ENCODE data around the gene ELMO1. TPM values are rescaled to one million over a fixed set of nuclear protein-coding genes. Genes with fewer than 3 reads are reported as not detected.
A peak's percentile ranks its signal among the peaks of the same experiment; 100 is the strongest.

The ELMO1 gene
- total and polyA plus RNA-seq, 2 of the 13 experiments (the other 11 are each of a cell fraction or from before 2014, with no cell fraction given) = 0.11 to 0.17 TPM

- TF ChIP-seq, protein P1, sequence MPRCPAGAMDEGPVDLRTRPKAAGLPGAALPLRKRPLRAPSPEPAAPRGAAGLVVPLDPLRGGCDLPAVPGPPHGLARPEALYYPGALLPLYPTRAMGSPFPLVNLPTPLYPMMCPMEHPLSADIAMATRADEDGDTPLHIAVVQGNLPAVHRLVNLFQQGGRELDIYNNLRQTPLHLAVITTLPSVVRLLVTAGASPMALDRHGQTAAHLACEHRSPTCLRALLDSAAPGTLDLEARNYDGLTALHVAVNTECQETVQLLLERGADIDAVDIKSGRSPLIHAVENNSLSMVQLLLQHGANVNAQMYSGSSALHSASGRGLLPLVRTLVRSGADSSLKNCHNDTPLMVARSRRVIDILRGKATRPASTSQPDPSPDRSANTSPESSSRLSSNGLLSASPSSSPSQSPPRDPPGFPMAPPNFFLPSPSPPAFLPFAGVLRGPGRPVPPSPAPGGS (CRISPR knock-in tag; IDR thresholded peaks at IDR 0.05) = no peak
- TF ChIP-seq ZNF614 (CRISPR knock-in tag; IDR thresholded peaks at IDR 0.05; ENCODE audit: borderline replicate concordance) = no peak; the same call in 1 of the 2 replicates
- no peak for TF ChIP-seq MAFF (IDR thresholded peaks at IDR 0.05; ENCODE audit: low read depth, low read length)
- no peak for TF ChIP-seq CREB3 (CRISPR knock-in tag; IDR thresholded peaks at IDR 0.05)
- peak; percentile 13; the same call in 1 of the 2 replicates for TF ChIP-seq MEF2D (CRISPR knock-in tag; IDR thresholded peaks at IDR 0.05)
- TF ChIP-seq ZNF609 (CRISPR knock-in tag; IDR thresholded peaks at IDR 0.05; ENCODE audit: borderline replicate concordance) = peak; percentile 71; the same call in 1 of the 2 replicates
- TF ChIP-seq FOXA3 (CRISPR knock-in tag; IDR thresholded peaks at IDR 0.05) = peak; percentile 90
- TF ChIP-seq SOX13 (IDR thresholded peaks at IDR 0.05) = peak; percentile 82
- TF ChIP-seq SOX13 (CRISPR knock-in tag; conservative IDR thresholded peaks at IDR 0.05 in 1 of 2, IDR thresholded peaks at IDR 0.05 in 1 of 2) = peak in 1 of 2 experiments; percentile 92; a peak in 2 of 4 replicates
- TF ChIP-seq, protein P2, sequence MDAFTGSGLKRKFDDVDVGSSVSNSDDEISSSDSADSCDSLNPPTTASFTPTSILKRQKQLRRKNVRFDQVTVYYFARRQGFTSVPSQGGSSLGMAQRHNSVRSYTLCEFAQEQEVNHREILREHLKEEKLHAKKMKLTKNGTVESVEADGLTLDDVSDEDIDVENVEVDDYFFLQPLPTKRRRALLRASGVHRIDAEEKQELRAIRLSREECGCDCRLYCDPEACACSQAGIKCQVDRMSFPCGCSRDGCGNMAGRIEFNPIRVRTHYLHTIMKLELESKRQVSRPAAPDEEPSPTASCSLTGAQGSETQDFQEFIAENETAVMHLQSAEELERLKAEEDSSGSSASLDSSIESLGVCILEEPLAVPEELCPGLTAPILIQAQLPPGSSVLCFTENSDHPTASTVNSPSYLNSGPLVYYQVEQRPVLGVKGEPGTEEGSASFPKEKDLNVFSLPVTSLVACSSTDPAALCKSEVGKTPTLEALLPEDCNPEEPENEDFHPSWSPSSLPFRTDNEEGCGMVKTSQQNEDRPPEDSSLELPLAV (CRISPR knock-in tag; conservative IDR thresholded peaks at IDR 0.05; ENCODE audit: low read depth) = no peak
- 0 out of 2 replicates have a peak, but pooled peaks have one; percentile 15 for TF ChIP-seq POLR2AphosphoS5 (IDR thresholded peaks at IDR 0.05; ENCODE audit: low read depth, low read length)
- TF ChIP-seq, protein P3, sequence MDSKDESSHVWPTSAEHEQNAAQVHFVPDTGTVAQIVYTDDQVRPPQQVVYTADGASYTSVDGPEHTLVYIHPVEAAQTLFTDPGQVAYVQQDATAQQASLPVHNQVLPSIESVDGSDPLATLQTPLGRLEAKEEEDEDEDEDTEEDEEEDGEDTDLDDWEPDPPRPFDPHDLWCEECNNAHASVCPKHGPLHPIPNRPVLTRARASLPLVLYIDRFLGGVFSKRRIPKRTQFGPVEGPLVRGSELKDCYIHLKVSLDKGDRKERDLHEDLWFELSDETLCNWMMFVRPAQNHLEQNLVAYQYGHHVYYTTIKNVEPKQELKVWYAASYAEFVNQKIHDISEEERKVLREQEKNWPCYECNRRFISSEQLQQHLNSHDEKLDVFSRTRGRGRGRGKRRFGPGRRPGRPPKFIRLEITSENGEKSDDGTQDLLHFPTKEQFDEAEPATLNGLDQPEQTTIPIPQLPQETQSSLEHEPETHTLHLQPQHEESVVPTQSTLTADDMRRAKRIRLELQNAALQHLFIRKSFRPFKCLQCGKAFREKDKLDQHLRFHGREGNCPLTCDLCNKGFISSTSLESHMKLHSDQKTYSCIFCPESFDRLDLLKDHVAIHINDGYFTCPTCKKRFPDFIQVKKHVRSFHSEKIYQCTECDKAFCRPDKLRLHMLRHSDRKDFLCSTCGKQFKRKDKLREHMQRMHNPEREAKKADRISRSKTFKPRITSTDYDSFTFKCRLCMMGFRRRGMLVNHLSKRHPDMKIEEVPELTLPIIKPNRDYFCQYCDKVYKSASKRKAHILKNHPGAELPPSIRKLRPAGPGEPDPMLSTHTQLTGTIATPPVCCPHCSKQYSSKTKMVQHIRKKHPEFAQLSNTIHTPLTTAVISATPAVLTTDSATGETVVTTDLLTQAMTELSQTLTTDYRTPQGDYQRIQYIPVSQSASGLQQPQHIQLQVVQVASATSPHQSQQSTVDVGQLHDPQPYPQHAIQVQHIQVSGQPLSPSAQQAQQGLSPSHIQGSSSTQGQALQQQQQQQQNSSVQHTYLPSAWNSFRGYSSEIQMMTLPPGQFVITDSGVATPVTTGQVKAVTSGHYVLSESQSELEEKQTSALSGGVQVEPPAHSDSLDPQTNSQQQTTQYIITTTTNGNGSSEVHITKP (CRISPR knock-in tag; IDR thresholded peaks at IDR 0.05; ENCODE audit: low read depth) = no peak
- no peak for TF ChIP-seq ZNF670 (CRISPR knock-in tag; IDR thresholded peaks at IDR 0.05; ENCODE audit: borderline replicate concordance)
- no peak for TF ChIP-seq ZNF790 (CRISPR knock-in tag; IDR thresholded peaks at IDR 0.05; ENCODE audit: borderline replicate concordance)
- no peak for TF ChIP-seq MYC (CRISPR knock-in tag; IDR thresholded peaks at IDR 0.05; ENCODE audit: borderline replicate concordance)
- TF ChIP-seq TCF12 (IDR thresholded peaks at IDR 0.05) = no peak
- no peak for TF ChIP-seq TCF12 (CRISPR knock-in tag; IDR thresholded peaks at IDR 0.05)
- TF ChIP-seq ZNF737 (CRISPR knock-in tag; IDR thresholded peaks at IDR 0.05; ENCODE audit: borderline replicate concordance) = no peak
Observed at GRCh38 chr7:36972140-36972518, 476.5 kb downstream of the ELMO1 start (continued).

All from HepG2 (cell line).